Erythroblast (primary cell): Measurements from ENCODE around the gene IQGAP1.

ENCODE experiments used
- GATA1 ChIP-seq: IDR thresholded peaks from 2 replicates; pipeline ENCODE4 v1.6.1; 2011; ENCODE audit warnings: low read depth, mild to moderate bottlenecking, control low read depth, low read length, moderate library complexity
- POLR2A ChIP-seq: IDR thresholded peaks from 2 replicates; pipeline ENCODE4 v1.6.1; 2011; ENCODE audit warnings: mild to moderate bottlenecking, low read length

DNA sequence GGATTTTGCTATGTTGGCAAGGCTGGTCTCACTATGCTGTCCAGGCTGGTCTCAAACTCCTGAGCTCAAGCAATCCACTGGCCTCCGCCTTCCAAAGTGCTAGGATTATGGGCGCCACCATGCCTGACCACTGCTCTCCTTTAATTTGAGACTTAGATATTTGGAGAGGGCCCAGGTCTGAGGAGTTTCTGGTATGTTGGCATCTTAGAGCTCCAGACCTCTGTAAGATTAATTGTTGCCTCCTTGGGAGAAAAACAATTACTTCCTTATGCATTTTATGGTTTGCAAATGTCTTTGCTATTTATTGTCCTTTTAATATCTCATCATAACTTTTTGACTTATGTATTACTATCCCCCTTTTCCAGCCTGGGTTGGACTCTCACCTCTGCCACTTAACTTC is 33.1 kb upstream of the IQGAP1 start:
- TF ChIP-seq POLR2A (no peak), GATA1 (no peak)
